Measurements from ENCODE around the gene CDRT4. TPM values are rescaled to one million over a fixed set of nuclear protein-coding genes. Genes with fewer than 3 reads are reported as not detected.

The CDRT4 gene
- total RNA-seq (1 to 10 TPM; 1.8 to 2.7 TPM), polyA plus RNA-seq (not detected)

DNA sequence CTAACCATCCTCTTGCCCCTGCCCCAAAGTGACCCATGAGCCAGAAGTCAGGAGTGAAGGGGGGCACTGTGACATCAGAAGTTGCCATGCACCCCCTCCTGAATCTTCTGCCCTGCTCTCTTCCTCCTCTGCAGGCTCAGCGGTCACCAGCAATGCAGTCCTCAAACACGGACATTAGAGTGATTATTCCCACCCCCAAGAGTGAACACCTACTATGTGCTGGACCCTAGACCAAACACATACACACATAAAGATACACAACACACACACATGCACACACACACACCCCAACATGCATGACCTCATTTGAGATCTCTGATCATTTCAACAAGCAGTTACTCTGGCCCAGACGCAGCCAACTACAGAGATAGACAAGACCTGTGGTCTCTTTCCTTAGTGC is at the start of gene CDRT4:
Gene CDRT4, minus strand, starts transcription at position 30 of the 400 bp plus-strand sequence. CDS start 27,383 bp downstream, outside the sequence.
- Histone ChIP-seq H3K36me3 (ENCODE audit: insufficient read depth, low read length) (no peaks in the 10 kb centered on the region), H3K4me3 (ENCODE audit: low read length) (no peak within 1 kb of the TSS), H3K27ac (ENCODE audit: low read depth, low read length) (no peak within 1 kb of the TSS), H3K27me3 (ENCODE audit: insufficient read depth, low read length, poor library complexity, severe bottlenecking) (no peaks in the 10 kb centered on the region), H3K9me3 (ENCODE audit: low read length) (no peaks in the 10 kb centered on the region), H3K4me1 (ENCODE audit: insufficient read depth, low read length) (no peaks in the 10 kb centered on the region)
- H3K9me3 Mint-ChIP-seq: no peaks in the 10 kb centered on the region
- POLR2A ChIA-PET: no interaction called here
- no peaks in the 10 kb centered on the region for H3K27me3 Mint-ChIP-seq
- CTCF ChIA-PET: no interaction called here
- no peaks in the 10 kb centered on the region for H3K4me1 Mint-ChIP-seq
- DNase-seq: no peak
- H3K36me3 Mint-ChIP-seq: peaks cover 2 to 12% (median 8%) of the 10 kb centered on the region in 3 donors
- H3K27ac Mint-ChIP-seq: peak within 1 kb of the TSS in 1 of 8 donors; percentile 24
- no peak within 1 kb of the TSS for H3K4me3 Mint-ChIP-seq

DNA sequence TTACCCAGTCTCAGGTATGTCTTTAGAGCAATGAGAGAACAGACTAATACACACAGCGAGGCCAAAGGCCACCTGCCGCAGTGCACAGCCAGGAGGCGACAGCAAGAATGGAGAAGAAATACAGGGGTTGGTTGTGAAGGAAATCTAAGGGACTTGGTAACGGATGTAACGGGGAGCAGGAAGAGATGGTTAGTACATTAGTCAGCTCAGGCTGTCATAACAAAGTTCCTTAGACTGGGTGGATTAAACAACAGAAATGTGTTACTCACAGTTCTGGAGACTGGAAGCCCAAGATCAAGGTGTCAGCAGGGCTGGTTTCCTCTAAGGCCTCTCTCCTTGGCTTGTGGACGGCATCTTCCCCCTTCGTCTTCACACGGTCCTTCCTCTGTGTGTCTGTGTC is 48.7 kb upstream of the CDRT4 start:
- ChIA-PET POLR2A (no interaction called here), CTCF (no interaction called here)
- Histone ChIP-seq H3K36me3 (ENCODE audit: insufficient read depth, low read length) (peaks cover 8% of the 10 kb centered on the region), H3K27ac (ENCODE audit: low read depth, low read length) (no peak overlapping the region), H3K4me3 (ENCODE audit: low read length) (no peak overlapping the region), H3K27me3 (ENCODE audit: insufficient read depth, low read length, poor library complexity, severe bottlenecking) (no peaks in the 10 kb centered on the region), H3K4me1 (ENCODE audit: insufficient read depth, low read length) (no peaks in the 10 kb centered on the region), H3K9me3 (ENCODE audit: low read length) (no peaks in the 10 kb centered on the region)
- Mint-ChIP-seq H3K9me3 (no peaks in the 10 kb centered on the region), H3K27ac (no peak overlapping the region), H3K4me1 (peaks cover 0 to 1% (median 0%) of the 10 kb centered on the region in 3 donors), H3K4me3 (no peak overlapping the region), H3K36me3 (peaks cover 9 to 57% (median 26%) of the 10 kb centered on the region in 3 donors), H3K27me3 (peaks cover 0 to 1% of the 10 kb centered on the region in 2 donors)
- DNase-seq: no peak

DNA sequence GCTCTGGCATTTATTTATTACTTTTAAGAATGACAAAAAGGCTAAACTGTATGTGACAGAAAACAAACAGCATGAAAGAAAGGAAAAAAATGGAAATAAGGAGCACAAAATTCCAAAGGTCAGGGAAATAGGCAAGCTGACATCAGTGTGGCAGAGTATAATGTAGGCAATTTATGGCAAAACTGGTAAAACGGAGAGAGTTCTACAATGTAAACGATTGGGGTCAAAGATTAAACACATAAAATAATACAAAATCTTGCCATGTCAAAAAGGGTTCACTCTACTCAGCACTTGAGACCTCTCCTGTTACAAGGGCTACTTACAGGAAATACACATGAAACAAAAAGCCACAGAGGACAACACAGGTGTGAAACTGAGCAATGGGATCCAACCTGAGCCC is 47.0 kb upstream of the CDRT4 start:
- Histone ChIP-seq H3K27me3 (ENCODE audit: insufficient read depth, low read length, poor library complexity, severe bottlenecking) (no peaks in the 10 kb centered on the region), H3K36me3 (ENCODE audit: insufficient read depth, low read length) (peaks cover 8% of the 10 kb centered on the region), H3K4me1 (ENCODE audit: insufficient read depth, low read length) (no peaks in the 10 kb centered on the region), H3K9me3 (ENCODE audit: low read length) (no peaks in the 10 kb centered on the region), H3K4me3 (ENCODE audit: low read length) (no peak overlapping the region), H3K27ac (ENCODE audit: low read depth, low read length) (no peak overlapping the region)
- Mint-ChIP-seq H3K27ac (peak overlapping the region in 1 of 8 donors; percentile 56), H3K9me3 (no peaks in the 10 kb centered on the region), H3K27me3 (peaks cover 0 to 1% of the 10 kb centered on the region in 2 donors), H3K4me3 (no peak overlapping the region), H3K36me3 (peaks cover 9 to 66% (median 30%) of the 10 kb centered on the region in 3 donors), H3K4me1 (peaks cover 0 to 4% (median 0%) of the 10 kb centered on the region in 3 donors)
- no peak for DNase-seq
- CTCF ChIA-PET: no interaction called here
- POLR2A ChIA-PET: no interaction called here

- Histone ChIP-seq H3K4me1 (ENCODE audit: insufficient read depth, low read length) (no peaks in the 10 kb centered on the region), H3K27ac (ENCODE audit: low read depth, low read length) (no peak overlapping the region), H3K4me3 (ENCODE audit: low read length) (no peak overlapping the region), H3K9me3 (ENCODE audit: low read length) (no peaks in the 10 kb centered on the region), H3K27me3 (ENCODE audit: insufficient read depth, low read length, poor library complexity, severe bottlenecking) (no peaks in the 10 kb centered on the region), H3K36me3 (ENCODE audit: insufficient read depth, low read length) (peaks cover 8% of the 10 kb centered on the region)
- CTCF ChIA-PET: no interaction called here
- H3K27ac Mint-ChIP-seq: peak overlapping the region in 1 of 8 donors; percentile 29
- peaks cover 0 to 1% of the 10 kb centered on the region in 2 donors for H3K27me3 Mint-ChIP-seq
- no peaks in the 10 kb centered on the region for H3K9me3 Mint-ChIP-seq
- H3K36me3 Mint-ChIP-seq: peaks cover 7 to 64% (median 30%) of the 10 kb centered on the region in 3 donors
- H3K4me1 Mint-ChIP-seq: peaks cover 0 to 4% (median 0%) of the 10 kb centered on the region in 3 donors
- DNase-seq: no peak
- H3K4me3 Mint-ChIP-seq: no peak overlapping the region
- POLR2A ChIA-PET: no interaction called here
Measured at GRCh38 chr17:15513856-15514459, 46.5 kb upstream of the CDRT4 start.

DNA sequence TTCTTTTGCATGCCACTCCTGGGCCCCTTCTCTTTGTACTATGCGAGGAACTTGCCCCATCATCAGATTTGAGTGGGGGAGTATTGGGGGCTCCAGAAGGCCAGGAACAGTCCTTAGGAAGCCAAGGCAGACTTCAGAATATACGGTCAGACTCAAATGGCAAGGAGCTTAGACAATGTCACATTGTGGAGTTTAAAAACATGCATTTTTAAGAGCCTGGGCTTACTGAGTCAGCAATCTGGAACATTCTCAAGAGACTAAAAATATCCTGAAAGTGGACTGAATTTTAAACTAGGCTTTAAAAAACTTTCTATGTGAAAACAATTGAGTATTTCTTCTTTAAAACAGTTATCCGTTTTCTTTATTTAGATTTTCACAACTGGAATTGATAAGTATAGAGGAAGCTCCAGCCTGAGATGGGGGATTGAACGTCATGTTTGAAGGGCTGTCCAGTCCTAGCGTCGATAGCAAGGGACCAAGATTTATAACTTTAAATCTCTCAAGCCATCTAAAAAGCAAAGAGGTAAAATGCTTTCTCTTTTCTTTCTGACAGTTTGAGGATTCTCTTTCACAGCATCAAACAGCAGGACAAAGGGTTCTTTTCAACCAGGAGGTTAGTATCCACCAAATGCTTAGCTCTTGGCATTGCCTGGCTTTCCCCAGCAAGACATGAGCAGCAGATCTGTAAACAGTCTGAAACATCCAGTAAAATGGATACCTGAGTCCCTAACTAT is 45.8 kb upstream of the CDRT4 start:
- Mint-ChIP-seq H3K27ac (peak overlapping the region in 1 of 8 donors; percentile 81), H3K4me1 (peaks cover 0 to 4% (median 0%) of the 10 kb centered on the region in 3 donors), H3K9me3 (no peaks in the 10 kb centered on the region), H3K4me3 (no peak overlapping the region), H3K27me3 (peaks cover 0 to 1% of the 10 kb centered on the region in 2 donors), H3K36me3 (peaks cover 10 to 63% (median 35%) of the 10 kb centered on the region in 3 donors)
- CTCF ChIA-PET: no interaction called here
- DNase-seq: no peak
- Histone ChIP-seq H3K4me3 (ENCODE audit: low read length) (no peak overlapping the region), H3K27ac (ENCODE audit: low read depth, low read length) (no peak overlapping the region), H3K27me3 (ENCODE audit: insufficient read depth, low read length, poor library complexity, severe bottlenecking) (no peaks in the 10 kb centered on the region), H3K36me3 (ENCODE audit: insufficient read depth, low read length) (peaks cover 8% of the 10 kb centered on the region), H3K9me3 (ENCODE audit: low read length) (no peaks in the 10 kb centered on the region), H3K4me1 (ENCODE audit: insufficient read depth, low read length) (no peaks in the 10 kb centered on the region)
- POLR2A ChIA-PET: no interaction called here

DNA sequence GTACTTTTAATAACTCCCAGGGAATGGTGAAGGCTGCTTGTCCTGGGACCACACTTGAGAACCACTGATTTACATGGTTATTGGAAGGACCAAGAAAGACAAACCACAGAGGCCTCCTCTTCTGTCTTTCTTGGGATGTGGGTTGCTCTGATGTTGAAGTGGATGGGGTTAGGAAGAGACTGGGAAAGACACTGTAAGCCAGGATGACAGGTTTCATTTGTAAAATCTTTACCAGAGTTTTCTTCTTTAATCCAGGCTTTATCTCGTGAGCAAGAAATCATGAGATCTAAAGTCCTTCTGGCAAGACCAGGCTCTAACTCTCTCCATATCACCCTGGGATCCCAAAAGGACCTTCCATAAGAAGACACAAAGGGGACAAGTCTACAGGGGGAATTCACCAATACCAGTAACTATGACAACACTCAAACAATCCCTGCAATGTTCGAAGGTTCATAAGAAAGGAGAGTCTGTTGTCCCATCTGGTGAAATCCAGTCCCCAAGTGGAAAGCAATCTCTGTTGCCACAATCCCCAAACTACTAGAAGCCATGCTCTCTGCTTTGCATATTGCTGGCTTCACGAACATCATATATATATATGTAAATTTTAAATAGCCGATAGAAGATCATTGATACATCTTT is 44.8 kb upstream of the CDRT4 start:
- Histone ChIP-seq H3K27me3 (ENCODE audit: insufficient read depth, low read length, poor library complexity, severe bottlenecking) (no peaks in the 10 kb centered on the region), H3K27ac (ENCODE audit: low read depth, low read length) (no peak overlapping the region), H3K9me3 (ENCODE audit: low read length) (no peaks in the 10 kb centered on the region), H3K36me3 (ENCODE audit: insufficient read depth, low read length) (peaks cover 8% of the 10 kb centered on the region), H3K4me3 (ENCODE audit: low read length) (no peak overlapping the region), H3K4me1 (ENCODE audit: insufficient read depth, low read length) (no peaks in the 10 kb centered on the region)
- peaks cover 15 to 63% (median 38%) of the 10 kb centered on the region in 3 donors for H3K36me3 Mint-ChIP-seq
- H3K4me1 Mint-ChIP-seq: peaks cover 0 to 4% (median 0%) of the 10 kb centered on the region in 3 donors
- no peaks in the 10 kb centered on the region for H3K9me3 Mint-ChIP-seq
- ChIA-PET POLR2A (no interaction called here), CTCF (no interaction called here)
- no peak for DNase-seq
- H3K4me3 Mint-ChIP-seq: no peak overlapping the region
- peak overlapping the region in 1 of 8 donors; percentile 7 for H3K27ac Mint-ChIP-seq
- H3K27me3 Mint-ChIP-seq: peaks cover 0 to 1% of the 10 kb centered on the region in 2 donors

- H3K4me3 Mint-ChIP-seq: no peak overlapping the region
- H3K9me3 Mint-ChIP-seq: no peaks in the 10 kb centered on the region
- Histone ChIP-seq H3K4me3 (ENCODE audit: low read length) (no peak overlapping the region), H3K4me1 (ENCODE audit: insufficient read depth, low read length) (no peaks in the 10 kb centered on the region), H3K36me3 (ENCODE audit: insufficient read depth, low read length) (peaks cover 8% of the 10 kb centered on the region), H3K27ac (ENCODE audit: low read depth, low read length) (no peak overlapping the region), H3K27me3 (ENCODE audit: insufficient read depth, low read length, poor library complexity, severe bottlenecking) (no peaks in the 10 kb centered on the region), H3K9me3 (ENCODE audit: low read length) (no peaks in the 10 kb centered on the region)
- POLR2A ChIA-PET: no interaction called here
- peaks cover 0 to 1% of the 10 kb centered on the region in 2 donors for H3K27me3 Mint-ChIP-seq
- H3K4me1 Mint-ChIP-seq: peaks cover 0 to 4% (median 0%) of the 10 kb centered on the region in 3 donors
- H3K36me3 Mint-ChIP-seq: peaks cover 10 to 63% (median 40%) of the 10 kb centered on the region in 3 donors
- no peak overlapping the region for H3K27ac Mint-ChIP-seq
- CTCF ChIA-PET: no interaction called here
- DNase-seq: no peak
Measured at GRCh38 chr17:15511142-15511541, 43.7 kb upstream of the CDRT4 start.

DNA sequence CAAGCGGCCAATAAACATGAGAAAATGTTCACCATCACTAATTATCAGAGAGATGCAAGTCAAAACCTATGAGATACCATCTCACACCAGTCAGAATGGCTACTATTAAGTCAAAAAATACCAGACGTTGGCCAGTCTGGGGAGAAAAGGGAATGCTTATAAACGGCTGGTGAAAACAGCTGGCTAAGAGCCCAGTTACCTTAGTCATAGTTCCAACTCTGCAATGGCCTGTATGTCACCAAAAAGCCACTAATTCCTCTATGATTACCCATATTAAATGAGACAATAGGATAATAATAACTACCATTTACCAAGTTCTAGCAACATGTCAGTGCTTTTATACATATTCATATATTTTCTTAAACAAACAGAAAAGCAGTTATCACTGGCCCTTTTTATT is 42.9 kb upstream of the CDRT4 start:
- peaks cover 10 to 56% (median 32%) of the 10 kb centered on the region in 3 donors for H3K36me3 Mint-ChIP-seq

More for the DNA sequence above, 42.9 kb upstream of the CDRT4 start:
- Mint-ChIP-seq H3K27me3 (peaks cover 0 to 1% of the 10 kb centered on the region in 2 donors), H3K27ac (no peak overlapping the region), H3K4me3 (no peak overlapping the region), H3K9me3 (no peaks in the 10 kb centered on the region), H3K4me1 (peaks cover 0 to 4% (median 0%) of the 10 kb centered on the region in 3 donors)
- ChIA-PET CTCF (no interaction called here), POLR2A (no interaction called here)
- DNase-seq: no peak
- H3K27me3 ChIP-seq (ENCODE audit: insufficient read depth, low read length, poor library complexity, severe bottlenecking): no peaks in the 10 kb centered on the region
- H3K4me3 ChIP-seq (ENCODE audit: low read length): no peak overlapping the region
- no peaks in the 10 kb centered on the region for H3K9me3 ChIP-seq (ENCODE audit: low read length)
- no peak overlapping the region for H3K27ac ChIP-seq (ENCODE audit: low read depth, low read length)
- H3K36me3 ChIP-seq (ENCODE audit: insufficient read depth, low read length): peaks cover 1% of the 10 kb centered on the region
- no peaks in the 10 kb centered on the region for H3K4me1 ChIP-seq (ENCODE audit: insufficient read depth, low read length)
